Hepatocyte (in vitro differentiated cells): Measurements from ENCODE around the gene FUT6. TPM values are rescaled to one million over a fixed set of nuclear protein-coding genes. Genes with fewer than 3 reads are reported as not detected.

Experiments used
- DNase-seq: peaks from one replicate; pipeline ENCODE4 v3.0.0-alpha.2; 2016; ENCODE audit warnings: low spot score
- H2AFZ ChIP-seq: fragments of 200-600 bp; sonication (generic); 2 replicates; pipeline ENCODE4 v1.6.0; 2016; ENCODE audit warnings: antibody characterized with exemption, mild to moderate bottlenecking
- H3K27ac ChIP-seq: fragments of 200-600 bp; sonication (generic); 2 replicates; pipeline ENCODE4 v1.5.1; 2016; ENCODE audit warnings: mild to moderate bottlenecking
- H3K27me3 ChIP-seq: fragments of 200-600 bp; sonication (generic); 2 replicates; pipeline ENCODE4 v1.6.1; 2016
- H3K36me3 ChIP-seq: fragments of 200-600 bp; sonication (generic); replicated peaks from 2 replicates; pipeline ENCODE4 v1.5.1; 2016; ENCODE audit warnings: low read depth; ENCODE audit not compliant: insufficient read depth
- H3K4me1 ChIP-seq: fragments of 200-600 bp; sonication (generic); 2 replicates; pipeline ENCODE4 v1.5.1; 2016; ENCODE audit warnings: mild to moderate bottlenecking, moderate library complexity; ENCODE audit not compliant: insufficient read depth
- H3K4me2 ChIP-seq: fragments of 200-600 bp; sonication (generic); 2 replicates; pipeline ENCODE4 v1.6.0; 2016
- H3K4me3 ChIP-seq: fragments of 200-600 bp; sonication (generic); 2 replicates; pipeline ENCODE4 v1.5.1; 2016; ENCODE audit warnings: mild to moderate bottlenecking
- H3K79me2 ChIP-seq: fragments of 200-600 bp; sonication (generic); 2 replicates; pipeline ENCODE4 v1.6.0; 2017; ENCODE audit warnings: mild to moderate bottlenecking
- H3K9me2 ChIP-seq: fragments of 200-600 bp; sonication (generic); replicated peaks from 2 replicates; pipeline ENCODE4 v1.6.0; 2017; ENCODE audit warnings: mild to moderate bottlenecking; ENCODE audit not compliant: insufficient read depth
- H3K9me3 ChIP-seq: fragments of 200-600 bp; sonication (generic); 2 replicates; pipeline ENCODE4 v1.5.1; 2016; ENCODE audit warnings: low read depth, mild to moderate bottlenecking
- H4K20me1 ChIP-seq: fragments of 200-600 bp; sonication (generic); 2 replicates; pipeline ENCODE4 v1.6.0; 2016; ENCODE audit warnings: mild to moderate bottlenecking; ENCODE audit not compliant: insufficient read depth, poor library complexity, severe bottlenecking
- CTCF ChIP-seq: fragments of 200-600 bp; sonication (generic); IDR thresholded peaks from 2 replicates; pipeline ENCODE4 v1.5.1; 2016; ENCODE audit warnings: antibody characterized with exemption, mild to moderate bottlenecking; ENCODE audit not compliant: poor library complexity
- EZH2 ChIP-seq: fragments of 200-600 bp; sonication (generic); IDR thresholded peaks from 2 replicates; pipeline ENCODE4 v1.6.1; 2016; ENCODE audit warnings: antibody characterized with exemption, mild to moderate bottlenecking, borderline replicate concordance
- EZH2phosphoT487 ChIP-seq: fragments of 200-600 bp; sonication (generic); IDR thresholded peaks from one replicate; pipeline ENCODE4 v1.6.1; 2018; ENCODE audit warnings: antibody characterized with exemption, mild to moderate bottlenecking, low read depth, moderate library complexity; ENCODE audit not compliant: unreplicated experiment, severe bottlenecking
- WGBS: methylation state at CpG from one replicate; pipeline ENCODE4 v1.1.6; 2016; ENCODE audit warnings: low lambda C conversion rate; ENCODE audit errors: missing lambda C conversion rate; 5-methylcytosine and 5-hydroxymethylcytosine counted together
- polyA plus RNA-seq: library from polyadenylated mRNA; unstranded; fragments of >200 nt; fragmentation: Nextera tagmentation; extraction: Ambion mirVana; gene quantifications from 2 replicates; pipeline ENCODE4 v1.2.1, GENCODE V29; 2016
- total RNA-seq: library from RNA; depleted of rRNA; stranded (reverse); fragments of >200 nt; gene quantifications from 2 replicates; pipeline ENCODE4 v1.2.3, GENCODE V29; 2014

FUT6 gene
- total and polyA plus RNA-seq, 2 experiments from 2014 or later: 0.07 TPM; not detected in 1

- WGBS: 96% methylated on average over 7 of the region's 7 CpGs
- Histone ChIP-seq H3K79me2 (no peaks in the 10 kb centered on the region), H3K4me3 (no peak overlapping the region), H3K9me3 (no peaks in the 10 kb centered on the region), H3K9me2 (no peaks in the 10 kb centered on the region), H3K27ac (no peak overlapping the region), H3K4me1 (no peaks in the 10 kb centered on the region), H3K27me3 (no peaks in the 10 kb centered on the region), H4K20me1 (no peaks in the 10 kb centered on the region), H3K4me2 (no peak overlapping the region), H3K36me3 (no peaks in the 10 kb centered on the region), H2AFZ (no peak overlapping the region)
- peak; percentile 1 for DNase-seq
- TF ChIP-seq EZH2 (no peak), EZH2phosphoT487 (no peak), CTCF (no peak)
Observed at GRCh38 chr19:5795382-5795919, 44.1 kb downstream of the FUT6 start.

GRCh38 chr19:5793188-5793587, 46.3 kb downstream of the FUT6 start:
- Histone ChIP-seq H3K9me2 (no peaks in the 10 kb centered on the region), H3K9me3 (no peaks in the 10 kb centered on the region), H3K27ac (no peak overlapping the region), H2AFZ (no peak overlapping the region), H3K79me2 (peaks cover 4% of the 10 kb centered on the region), H3K4me1 (peaks cover 5% of the 10 kb centered on the region), H3K27me3 (no peaks in the 10 kb centered on the region), H3K36me3 (no peaks in the 10 kb centered on the region), H3K4me2 (no peak overlapping the region), H3K4me3 (no peak overlapping the region), H4K20me1 (peaks cover 4% of the 10 kb centered on the region)
- DNase-seq: no peak
- TF ChIP-seq EZH2: no peak
- TF ChIP-seq EZH2phosphoT487: no peak
- TF ChIP-seq CTCF: no peak
- 96% methylated on average over 3 of the region's 3 CpGs for whole genome bisulfite sequencing

GRCh38 chr19:5792224-5792623, 47.3 kb downstream of the FUT6 start:
- Histone ChIP-seq H3K4me3 (no peak overlapping the region), H3K27ac (no peak overlapping the region), H3K27me3 (no peaks in the 10 kb centered on the region), H3K9me2 (no peaks in the 10 kb centered on the region), H3K79me2 (peaks cover 4% of the 10 kb centered on the region), H3K9me3 (no peaks in the 10 kb centered on the region), H3K36me3 (no peaks in the 10 kb centered on the region), H2AFZ (no peak overlapping the region), H3K4me1 (peaks cover 5% of the 10 kb centered on the region), H3K4me2 (no peak overlapping the region), H4K20me1 (peaks cover 4% of the 10 kb centered on the region)
- WGBS: 92% methylated on average over 18 of the region's 18 CpGs
- DNase-seq: no peak
- TF ChIP-seq EZH2phosphoT487: no peak
- no peak for TF ChIP-seq EZH2
- TF ChIP-seq CTCF: no peak
